Activated naive CD4-positive, alpha-beta T cell treated with anti-CD3 and anti-CD28 coated beads for 36 hours (primary cell): Measurements from ENCODE around the gene FANCI. TPM values are rescaled to one million over a fixed set of nuclear protein-coding genes. Genes with fewer than 3 reads are reported as not detected.
"Not testable (repeated sequence)": the region's sequence is repeated elsewhere in the genome, so short reads cannot be mapped to it uniquely, and the experiment has no call there.

Experiments
- CTCF ChIA-PET: fragments of 350-600 bp; sonication (Branson Sonifier 250); formaldehyde crosslinking; loops from one replicate; lab custom pipeline; 2021; ENCODE audit warnings: antibody characterized with exemption; lab: Charles Lee
- DNase-seq: peaks from one replicate; pipeline ENCODE4 v3.0.0-alpha.2; 2020
- H3K27ac Mint-ChIP-seq: one replicate; pipeline ENCODE4 v1.8.0; 2021; ENCODE audit warnings: mild to moderate bottlenecking, mixed read lengths
- H3K27me3 Mint-ChIP-seq: one replicate; pipeline ENCODE4 v1.8.0; 2021; ENCODE audit warnings: low read depth, mixed read lengths
- H3K36me3 Mint-ChIP-seq: one replicate; pipeline ENCODE4 v1.8.0; 2021; ENCODE audit warnings: low read depth, mixed read lengths
- H3K4me1 Mint-ChIP-seq: one replicate; pipeline ENCODE4 v1.8.0; 2021; ENCODE audit warnings: low read depth, mixed read lengths
- H3K4me3 Mint-ChIP-seq: one replicate; pipeline ENCODE4 v1.8.0; 2021; ENCODE audit warnings: mild to moderate bottlenecking, moderate library complexity, mixed read lengths
- H3K9me3 Mint-ChIP-seq: one replicate; pipeline ENCODE4 v1.8.0; 2021; ENCODE audit warnings: mixed read lengths
- intact Hi-C: fragments of 100-400 bp; cut with micrococcal nuclease; formaldehyde crosslinking; loops from one replicate; pipeline ENCODE4 v1.15.1; 2023
- total RNA-seq, 2 experiments: library from RNA; stranded (reverse); gene quantifications; one replicate each; pipeline ENCODE4 v1.2.3, GENCODE V29; 2021

Gene FANCI
- total RNA-seq, 2 experiments from 2014 or later = 268 to 283 TPM

DNA sequence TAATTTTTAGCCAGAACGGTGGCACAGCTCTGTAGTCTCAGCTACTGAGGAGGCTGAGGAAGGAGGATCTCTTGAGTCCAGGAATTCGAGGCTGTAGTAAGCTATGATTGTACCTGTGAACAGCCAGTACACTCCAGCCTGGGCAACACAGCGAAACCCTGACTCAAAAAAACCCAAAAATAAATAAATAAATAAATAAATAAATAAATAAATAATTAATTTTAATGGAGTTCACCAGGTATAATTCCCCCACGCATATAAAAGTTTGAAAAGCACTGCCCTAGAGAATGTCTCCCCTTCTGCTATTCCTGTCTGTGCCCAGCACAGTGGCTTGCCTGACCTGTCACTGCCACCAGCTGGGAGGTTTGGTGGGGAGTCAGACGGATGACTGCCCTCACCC lies 18.2 kb upstream of the FANCI start:
- no peaks in the 10 kb centered on the region for H3K9me3 Mint-ChIP-seq
- H3K4me3 Mint-ChIP-seq = no peak overlapping the region
- DNase-seq = no peak
- H3K27me3 Mint-ChIP-seq = peaks cover 4% of the 10 kb centered on the region
- intact Hi-C loops = no loop called here
- H3K27ac Mint-ChIP-seq = no peak overlapping the region
- H3K4me1 Mint-ChIP-seq = no peaks in the 10 kb centered on the region
- CTCF ChIA-PET = interaction anchor here (1.2 to 1.4 kb wide), 2 partner anchors 18 to 133 kb away, joined by 4 read pairs; no protein-coding TSS in a partner anchor
- no peaks in the 10 kb centered on the region for H3K36me3 Mint-ChIP-seq

DNA sequence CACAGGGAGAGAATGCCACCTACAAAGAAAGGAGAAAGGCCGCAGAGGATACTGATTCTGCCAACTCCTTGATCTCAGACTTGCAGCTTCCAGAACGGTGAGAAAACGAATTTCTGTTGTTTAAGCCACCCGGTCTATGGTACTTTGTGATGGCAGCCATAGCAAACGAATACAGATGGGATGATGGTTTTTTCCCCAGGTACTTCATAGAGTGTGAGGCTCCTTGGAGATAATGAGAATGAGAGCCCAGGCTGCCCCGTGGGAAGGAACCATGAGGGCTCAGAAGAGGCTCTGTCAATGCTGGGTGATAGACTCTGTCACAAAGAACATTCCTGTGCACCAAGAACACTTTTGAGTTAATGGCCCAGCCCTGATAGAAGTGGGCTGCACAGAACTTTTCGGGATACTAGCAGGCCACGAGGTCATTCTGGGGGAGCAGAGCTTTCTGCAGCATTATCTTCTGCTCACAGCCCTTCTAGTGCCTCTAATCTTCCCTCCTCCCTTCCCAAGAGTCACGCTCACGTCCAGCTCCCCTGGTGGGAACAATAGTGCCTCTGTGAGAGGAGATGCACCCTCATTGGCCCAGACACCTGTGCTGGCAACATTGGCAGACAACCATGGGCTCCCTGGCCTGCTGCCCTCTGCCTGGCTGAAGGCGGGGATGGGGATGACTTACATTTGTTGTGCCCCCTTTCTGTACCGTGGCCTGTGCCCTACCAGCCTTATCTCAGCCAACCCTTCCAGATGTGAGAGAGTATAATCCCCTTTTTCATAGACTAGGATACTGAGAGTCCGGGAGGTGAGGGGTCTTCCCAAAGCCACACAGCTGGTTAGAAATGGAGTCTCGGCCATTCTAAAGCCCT lies 17.2 kb upstream of the FANCI start:
- no peak overlapping the region for H3K27ac Mint-ChIP-seq
- no peaks in the 10 kb centered on the region for H3K36me3 Mint-ChIP-seq
- intact Hi-C loops = no loop called here
- H3K4me1 Mint-ChIP-seq = no peaks in the 10 kb centered on the region
- CTCF ChIA-PET = interaction anchor here (0.6 kb wide), 1 partner anchor 20 kb away, joined by 3 read pairs; no protein-coding TSS in a partner anchor
- no peak for DNase-seq
- H3K4me3 Mint-ChIP-seq = no peak overlapping the region
- H3K9me3 Mint-ChIP-seq = no peaks in the 10 kb centered on the region
- H3K27me3 Mint-ChIP-seq = peaks cover 4% of the 10 kb centered on the region

GRCh38 chr15:89227425-89227824 lies 16.4 kb upstream of the FANCI start:
- Mint-ChIP-seq H3K4me3 (no peak overlapping the region), H3K9me3 (no peaks in the 10 kb centered on the region), H3K27ac (no peak overlapping the region), H3K27me3 (peaks cover 4% of the 10 kb centered on the region), H3K4me1 (no peaks in the 10 kb centered on the region), H3K36me3 (no peaks in the 10 kb centered on the region)
- intact Hi-C loops = no loop called here
- CTCF ChIA-PET = interaction anchor here (1.3 kb wide), 1 partner anchor 21 kb away, joined by 6 read pairs; no protein-coding TSS in a partner anchor
- no peak for DNase-seq

GRCh38 chr15:89230277-89230676 lies 13.5 kb upstream of the FANCI start:
- H3K4me1 Mint-ChIP-seq = no peaks in the 10 kb centered on the region
- no peaks in the 10 kb centered on the region for H3K36me3 Mint-ChIP-seq
- peaks cover 7% of the 10 kb centered on the region for H3K27me3 Mint-ChIP-seq
- CTCF ChIA-PET = interaction anchor here (0.7 to 1.3 kb wide), 2 partner anchors 23 to 55 kb away, joined by 3 read pairs; no protein-coding TSS in a partner anchor
- no peak overlapping the region for H3K27ac Mint-ChIP-seq
- no peaks in the 10 kb centered on the region for H3K9me3 Mint-ChIP-seq
- intact Hi-C loops = no loop called here
- DNase-seq = no peak
- no peak overlapping the region for H3K4me3 Mint-ChIP-seq

DNA sequence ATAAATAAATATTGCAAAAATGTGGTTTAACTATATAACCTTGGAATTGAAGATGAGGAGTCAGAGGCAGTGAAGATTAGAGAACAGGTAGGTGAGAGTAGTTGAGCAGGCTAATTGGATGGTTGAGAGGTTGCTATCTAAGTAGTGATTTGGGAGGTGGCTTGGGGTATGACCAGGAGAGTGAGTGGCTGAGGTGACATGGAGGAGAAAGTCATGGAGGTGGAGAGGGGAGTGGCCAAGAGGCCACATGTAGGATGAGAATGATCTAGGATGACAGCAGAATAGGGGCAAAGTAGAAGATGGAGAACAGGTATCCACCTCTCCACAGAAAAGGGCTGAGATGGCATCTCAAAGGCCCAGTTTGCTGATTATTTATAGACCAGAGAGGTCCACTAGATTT lies 11.9 kb upstream of the FANCI start:
- no peak for DNase-seq
- no peaks in the 10 kb centered on the region for H3K9me3 Mint-ChIP-seq
- peaks cover 7% of the 10 kb centered on the region for H3K27me3 Mint-ChIP-seq
- intact Hi-C loops = no loop called here
- H3K36me3 Mint-ChIP-seq = no peaks in the 10 kb centered on the region
- H3K27ac Mint-ChIP-seq = no peak overlapping the region
- H3K4me3 Mint-ChIP-seq = no peak overlapping the region
- H3K4me1 Mint-ChIP-seq = no peaks in the 10 kb centered on the region
- CTCF ChIA-PET = no interaction called here

DNA sequence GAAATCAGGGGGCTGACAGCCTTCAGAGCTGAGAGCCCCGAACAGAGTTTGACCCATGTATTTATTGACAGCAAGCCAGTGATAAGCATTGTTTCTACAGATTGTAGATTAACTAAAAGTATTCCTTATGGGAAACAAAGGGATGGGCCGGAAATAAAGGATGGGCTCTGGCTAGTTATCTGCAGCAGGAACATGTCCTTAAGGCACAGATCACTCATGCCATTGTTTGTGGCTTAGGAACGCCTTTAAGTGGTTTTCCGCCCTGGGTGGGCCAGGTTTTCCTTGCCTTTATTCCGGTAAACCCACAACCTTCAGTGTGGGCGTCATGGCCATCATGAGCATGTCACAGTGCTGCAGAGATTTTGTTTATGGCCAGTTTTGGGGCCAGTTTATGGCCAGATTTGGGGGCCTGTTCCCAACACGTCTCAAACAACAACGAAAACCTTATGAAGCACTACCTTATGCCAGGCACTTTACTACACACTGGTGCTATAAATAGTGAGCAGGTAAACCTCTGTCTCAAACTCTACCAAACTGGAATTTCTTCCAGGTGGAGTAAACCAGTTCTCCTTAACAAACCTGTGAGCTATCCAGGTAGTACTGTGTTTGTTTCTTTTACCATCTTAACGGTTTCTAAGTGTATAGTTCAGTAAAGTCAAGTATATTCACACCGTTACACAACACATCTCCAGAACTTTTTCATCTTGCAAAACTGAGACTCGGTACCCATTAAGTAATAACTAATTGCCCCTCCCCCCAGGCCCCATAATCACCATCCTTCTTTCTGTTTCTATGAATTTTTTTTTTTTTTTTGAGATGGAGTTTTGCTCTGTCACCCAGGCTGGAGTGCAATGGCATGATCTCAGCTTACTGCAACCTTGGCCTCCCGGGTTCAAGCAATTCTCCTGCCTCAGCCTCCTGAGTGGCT lies 3.6 kb upstream of the FANCI start:
- H3K27ac Mint-ChIP-seq, DNase-seq, H3K36me3 Mint-ChIP-seq, H3K9me3 Mint-ChIP-seq, H3K4me3 Mint-ChIP-seq, H3K27me3 Mint-ChIP-seq: not testable (repeated sequence)
- intact Hi-C loops = loop anchor here (5.0 kb wide), 2 partner anchors 113 to 618 kb away; partner anchors contain the start of gene AEN
- peaks cover 12% of the 10 kb centered on the region for H3K4me1 Mint-ChIP-seq
- CTCF ChIA-PET = interaction anchor here (0.6 to 2.6 kb wide), 4 partner anchors 33 to 348 kb away, joined by 3 to 17 read pairs (median 6); no protein-coding TSS in a partner anchor

DNA sequence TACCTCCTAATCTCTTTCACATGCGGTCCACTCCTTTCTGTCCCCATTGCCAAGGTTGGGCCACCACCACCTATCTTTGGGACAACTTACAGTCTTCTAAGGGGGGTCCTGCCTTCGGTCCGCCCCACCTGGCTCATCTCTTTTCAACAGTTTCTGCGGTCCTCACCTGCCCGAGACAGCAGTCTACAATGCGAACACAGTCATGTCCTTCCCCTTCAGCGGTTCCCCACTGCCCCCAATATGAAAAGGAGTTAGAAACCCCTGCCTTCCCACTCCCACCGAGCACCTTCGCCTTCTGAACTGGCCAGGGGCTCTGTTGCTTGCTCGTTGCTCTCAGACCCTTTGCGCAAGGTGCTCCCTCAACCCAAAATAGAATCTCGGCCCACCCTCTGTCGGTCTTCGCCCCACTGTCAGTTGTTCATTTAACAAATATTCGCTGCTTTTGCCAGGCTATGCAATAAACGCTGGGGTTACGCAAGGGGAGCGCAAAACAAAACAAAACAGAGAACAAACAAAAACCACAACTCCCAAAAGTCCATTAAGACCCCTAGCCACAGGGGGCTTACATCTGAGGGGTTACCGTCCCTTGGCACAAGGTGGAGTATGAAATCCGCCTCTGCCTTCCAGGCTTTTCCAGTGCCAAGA lies 611 bp upstream of the FANCI start:
- H3K27me3 Mint-ChIP-seq = no peaks in the 10 kb centered on the region
- H3K4me1 Mint-ChIP-seq = peaks cover 31% of the 10 kb centered on the region
- peak overlapping the region; percentile 98 for H3K4me3 Mint-ChIP-seq
- H3K36me3 Mint-ChIP-seq = peaks cover 33% of the 10 kb centered on the region
- intact Hi-C loops = loop anchor here (1.0 to 5.0 kb wide), 6 partner anchors 36 to 621 kb away; partner anchors contain the start of genes AEN and HAPLN3
- CTCF ChIA-PET = interaction anchor here (0.7 to 3.4 kb wide), 5 partner anchors 36 to 185 kb away, joined by 3 to 38 read pairs (median 11); no protein-coding TSS in a partner anchor
- no peaks in the 10 kb centered on the region for H3K9me3 Mint-ChIP-seq
- DNase-seq = no peak
- H3K27ac Mint-ChIP-seq = peak overlapping the region; percentile 93

DNA sequence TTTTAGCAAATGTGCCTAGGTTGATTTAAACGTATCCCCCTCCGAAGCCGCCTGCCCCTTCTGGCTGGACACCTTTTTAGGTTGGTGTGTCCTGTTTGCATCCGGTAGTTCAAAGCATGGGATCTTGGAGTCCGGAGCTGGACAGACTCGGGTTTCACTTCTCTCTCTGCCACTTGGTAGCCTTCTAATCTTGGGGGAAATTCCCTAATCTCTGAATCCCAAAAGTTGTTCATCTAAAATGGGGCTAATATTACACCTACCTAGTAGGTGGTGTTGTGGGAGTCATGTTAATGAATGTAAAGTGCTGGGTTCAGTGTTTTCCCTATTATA lies 760 bp downstream of the FANCI start:
- H3K4me1 Mint-ChIP-seq = peaks cover 33% of the 10 kb centered on the region
- peak overlapping the region; percentile 93 for H3K27ac Mint-ChIP-seq
- intact Hi-C loops = loop anchor here (1.0 to 5.0 kb wide), 5 partner anchors 90 to 622 kb away; partner anchors contain the start of genes ABHD2, AEN, POLG and TICRR
- no peaks in the 10 kb centered on the region for H3K27me3 Mint-ChIP-seq
- no peak for DNase-seq
- H3K4me3 Mint-ChIP-seq = peak overlapping the region; percentile 98
- peaks cover 45% of the 10 kb centered on the region for H3K36me3 Mint-ChIP-seq
- CTCF ChIA-PET = interaction anchor here (0.6 to 3.4 kb wide), 10 partner anchors 10 to 339 kb away, joined by 3 to 38 read pairs (median 3); no protein-coding TSS in a partner anchor
- no peaks in the 10 kb centered on the region for H3K9me3 Mint-ChIP-seq

DNA sequence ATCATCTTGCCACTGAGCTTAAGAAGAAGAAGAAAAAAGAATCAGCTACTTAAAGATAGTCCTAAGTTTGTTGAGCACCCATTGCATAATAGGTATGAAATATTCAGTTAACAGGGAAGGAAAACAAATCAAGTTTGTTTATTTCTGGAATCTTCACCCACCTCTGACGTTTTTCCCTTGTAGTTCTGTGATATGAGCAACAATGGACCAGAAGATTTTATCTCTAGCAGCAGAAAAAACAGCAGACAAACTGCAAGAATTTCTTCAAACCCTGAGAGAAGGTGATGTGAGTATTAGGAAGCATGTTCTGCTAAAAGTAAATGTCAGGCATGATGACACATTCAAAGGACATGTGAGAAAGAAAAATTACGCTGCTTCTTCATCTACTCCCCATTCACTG lies 3.7 kb downstream of the FANCI start:
- H3K4me1 Mint-ChIP-seq = peaks cover 34% of the 10 kb centered on the region
- CTCF ChIA-PET = no interaction called here
- H3K4me3 Mint-ChIP-seq = no peak overlapping the region
- no peaks in the 10 kb centered on the region for H3K9me3 Mint-ChIP-seq
- H3K36me3 Mint-ChIP-seq = peaks cover 59% of the 10 kb centered on the region
- H3K27me3 Mint-ChIP-seq = no peaks in the 10 kb centered on the region
- intact Hi-C loops = no loop called here
- H3K27ac Mint-ChIP-seq = no peak overlapping the region
- DNase-seq = no peak

DNA sequence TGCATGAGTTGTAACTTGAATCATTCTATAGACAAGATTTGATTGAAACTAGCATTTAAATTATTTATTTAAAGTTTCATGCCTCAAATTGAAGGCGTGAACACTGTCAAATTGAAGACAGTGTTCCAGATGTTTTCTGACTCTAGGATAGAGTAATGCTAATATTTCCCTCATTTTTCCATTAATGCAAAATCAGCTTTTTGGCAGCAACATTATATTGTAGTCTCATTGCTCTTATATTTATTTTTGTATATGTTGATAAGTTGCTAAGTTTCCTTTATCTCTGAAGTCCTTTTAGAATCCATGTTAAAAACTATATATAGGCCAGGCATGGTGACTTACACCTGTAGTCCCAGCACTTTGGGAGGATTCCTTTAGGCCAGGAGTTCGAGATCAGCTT lies 4.8 kb downstream of the FANCI start:
- intact Hi-C loops = no loop called here
- no peaks in the 10 kb centered on the region for H3K9me3 Mint-ChIP-seq
- H3K27ac Mint-ChIP-seq = no peak overlapping the region
- no peaks in the 10 kb centered on the region for H3K27me3 Mint-ChIP-seq
- CTCF ChIA-PET = interaction anchor here (1.0 kb wide), 2 partner anchors 36 to 42 kb away, joined by 3 read pairs; no protein-coding TSS in a partner anchor
- H3K4me1 Mint-ChIP-seq = peaks cover 27% of the 10 kb centered on the region
- peaks cover 66% of the 10 kb centered on the region for H3K36me3 Mint-ChIP-seq
- no peak overlapping the region for H3K4me3 Mint-ChIP-seq
- no peak for DNase-seq

DNA sequence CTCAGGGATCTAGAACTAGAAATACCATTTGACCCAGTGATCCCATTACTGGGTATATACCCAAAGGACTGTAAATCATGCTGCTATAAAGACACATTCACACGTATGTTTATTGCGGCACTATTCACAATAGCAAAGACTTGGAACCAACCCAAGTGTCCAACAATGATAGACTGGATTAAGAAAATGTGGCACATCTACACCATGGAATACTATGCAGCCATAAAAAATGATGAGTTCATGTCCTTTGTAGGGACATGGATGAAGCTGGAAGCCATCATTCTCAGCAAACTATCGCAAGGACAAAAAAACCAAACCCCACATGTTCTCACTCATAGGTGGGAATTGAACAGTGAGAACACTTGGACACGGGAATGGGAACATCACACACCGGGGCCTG lies 6.4 kb downstream of the FANCI start:
- intact Hi-C loops, H3K9me3 Mint-ChIP-seq, CTCF ChIA-PET, H3K27ac Mint-ChIP-seq, H3K4me3 Mint-ChIP-seq, DNase-seq, H3K27me3 Mint-ChIP-seq: not testable (repeated sequence)
- H3K4me1 Mint-ChIP-seq = peaks cover 22% of the 10 kb centered on the region
- peaks cover 60% of the 10 kb centered on the region for H3K36me3 Mint-ChIP-seq
